GM12872 (cell line): ENCODE data around the gene CELF2.

Source experiments
- CTCF ChIP-seq: IDR thresholded peaks from 3 replicates; pipeline ENCODE4 v1.5.1; 2011; ENCODE audit warnings: low read depth, mild to moderate bottlenecking, low read length, moderate library complexity; ENCODE audit not compliant: insufficient read depth

Gene CELF2

GRCh38 chr10:11147722-11148121 lies 130.1 kb downstream of the CELF2 start:
- peak; percentile 25; the same call in 1 of the 3 replicates for TF ChIP-seq CTCF

GRCh38 chr10:11148142-11149028 lies 130.7 kb downstream of the CELF2 start:
- TF ChIP-seq CTCF: no peak

GRCh38 chr10:11149807-11150141 lies 132.1 kb downstream of the CELF2 start:
- TF ChIP-seq CTCF: no peak

- TF ChIP-seq CTCF: no peak
These were observed 132.6 kb downstream of the CELF2 start for GRCh38 chr10:11150231-11150731.

GRCh38 chr10:11150879-11151415 lies 133.3 kb downstream of the CELF2 start:
- no peak for TF ChIP-seq CTCF

- no peak for TF ChIP-seq CTCF
These were observed 135.1 kb downstream of the CELF2 start for GRCh38 chr10:11152801-11153200.

- no peak for TF ChIP-seq CTCF
These were observed 135.6 kb downstream of the CELF2 start for GRCh38 chr10:11153245-11153644.
